NCI-H524 (cell line): ENCODE results near the gene RAB37.
A peak's percentile ranks its signal among the peaks of the same experiment; 100 is the strongest.

Source experiments
- DNase-seq, 2 experiments: peaks; one replicate each; lab custom pipeline; 2025; lab: John Stamatoyannopoulos, UW

The RAB37 gene

GRCh38 chr17:74736513-74737298, at the start of gene RAB37:
TSS of gene RAB37 (plus strand) at chr17:74737256. CDS start at chr17:74737273, 17 bp downstream.
- peak; percentile 62 to 71 for DNase-seq

- no peak for DNase-seq
These were observed 49.2 kb upstream of the RAB37 start for GRCh38 chr17:74687886-74688285.

- DNase-seq, result no peak
These were observed 46.6 kb upstream of the RAB37 start for GRCh38 chr17:74690409-74690825.

DNA sequence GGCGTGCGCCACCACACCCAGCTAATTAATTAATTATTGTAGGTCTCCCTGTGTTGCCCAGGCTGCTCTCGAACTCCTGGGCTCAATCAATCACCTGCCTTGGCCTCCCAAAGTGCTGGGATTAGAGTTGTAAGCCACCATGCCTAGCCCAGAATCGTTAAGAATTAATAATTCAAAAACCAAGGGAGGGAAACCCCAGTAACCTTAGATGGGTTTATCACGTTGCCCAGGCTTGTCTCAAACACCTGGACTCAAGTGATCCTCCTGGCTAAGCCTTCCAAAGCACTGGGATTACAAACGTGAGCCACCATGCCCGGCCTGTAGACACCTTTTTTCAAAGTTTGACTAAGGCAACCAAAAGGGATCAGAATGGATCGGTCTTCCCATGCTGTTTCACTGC, 45.9 kb upstream of the RAB37 start:
- peak; percentile 77 to 90 for DNase-seq

DNA sequence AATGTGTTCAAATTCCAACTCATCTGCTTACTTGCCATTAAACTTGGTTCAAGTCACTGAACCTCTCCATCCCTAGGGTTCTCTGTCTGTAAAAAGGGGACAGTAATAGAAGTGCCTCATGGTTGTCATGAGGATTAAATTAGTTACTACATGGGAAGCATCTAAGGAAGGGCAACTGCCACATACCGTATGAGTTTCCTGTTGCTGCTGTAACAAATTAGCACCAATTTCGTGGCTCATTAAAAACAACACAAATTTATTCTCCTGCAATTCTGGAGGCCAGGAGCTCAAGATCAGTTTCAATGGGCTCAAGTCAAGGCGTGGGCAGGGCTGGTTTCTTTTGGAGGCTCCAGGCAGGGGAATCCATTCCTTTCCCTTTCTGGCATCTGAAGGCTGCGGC, 43.0 kb upstream of the RAB37 start:
- no peak for DNase-seq

- no peak for DNase-seq
These were observed 41.4 kb upstream of the RAB37 start for GRCh38 chr17:74695629-74696028.

DNA sequence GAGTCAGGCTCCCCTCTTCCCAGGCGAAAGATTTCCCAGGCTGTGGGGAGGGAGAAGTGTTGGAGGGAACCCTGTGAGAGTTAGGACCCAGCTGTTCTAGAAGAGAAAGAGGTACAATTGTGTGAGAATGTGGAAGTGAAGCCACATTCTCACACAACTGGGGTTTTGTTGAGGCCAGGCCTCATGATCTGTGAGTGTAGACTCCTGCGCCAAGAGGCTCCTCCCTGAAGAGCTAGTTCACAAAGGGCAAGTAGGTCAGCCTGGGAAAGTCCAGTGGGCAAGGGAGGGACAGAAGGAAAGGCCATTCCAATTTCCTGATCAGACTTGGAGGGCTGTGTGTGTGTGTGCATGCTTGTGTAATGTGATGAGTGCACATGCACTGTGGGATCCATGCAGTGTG, 39.5 kb upstream of the RAB37 start:
- DNase-seq, result no peak

GRCh38 chr17:74698069-74698468, 39.0 kb upstream of the RAB37 start:
- no peak for DNase-seq

DNA sequence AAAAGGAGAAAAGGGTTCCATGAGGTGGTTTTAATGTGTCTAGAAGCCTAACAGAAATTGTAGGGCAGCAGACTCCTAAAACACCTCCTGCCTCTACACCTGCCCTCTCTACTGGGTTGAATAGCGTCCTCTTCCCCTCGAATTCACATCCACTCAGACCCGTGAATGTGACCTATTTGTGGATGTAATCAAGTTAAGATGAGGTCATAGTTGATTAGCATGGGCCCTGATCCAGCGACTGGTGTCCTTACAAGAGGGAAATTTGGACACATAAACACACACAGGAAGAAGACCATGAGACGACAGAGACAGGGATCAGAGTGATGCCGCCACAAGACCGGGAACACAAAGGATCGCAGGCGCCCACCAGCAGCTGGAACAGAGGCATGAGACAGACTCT, 37.8 kb upstream of the RAB37 start:
- no peak for DNase-seq

DNA sequence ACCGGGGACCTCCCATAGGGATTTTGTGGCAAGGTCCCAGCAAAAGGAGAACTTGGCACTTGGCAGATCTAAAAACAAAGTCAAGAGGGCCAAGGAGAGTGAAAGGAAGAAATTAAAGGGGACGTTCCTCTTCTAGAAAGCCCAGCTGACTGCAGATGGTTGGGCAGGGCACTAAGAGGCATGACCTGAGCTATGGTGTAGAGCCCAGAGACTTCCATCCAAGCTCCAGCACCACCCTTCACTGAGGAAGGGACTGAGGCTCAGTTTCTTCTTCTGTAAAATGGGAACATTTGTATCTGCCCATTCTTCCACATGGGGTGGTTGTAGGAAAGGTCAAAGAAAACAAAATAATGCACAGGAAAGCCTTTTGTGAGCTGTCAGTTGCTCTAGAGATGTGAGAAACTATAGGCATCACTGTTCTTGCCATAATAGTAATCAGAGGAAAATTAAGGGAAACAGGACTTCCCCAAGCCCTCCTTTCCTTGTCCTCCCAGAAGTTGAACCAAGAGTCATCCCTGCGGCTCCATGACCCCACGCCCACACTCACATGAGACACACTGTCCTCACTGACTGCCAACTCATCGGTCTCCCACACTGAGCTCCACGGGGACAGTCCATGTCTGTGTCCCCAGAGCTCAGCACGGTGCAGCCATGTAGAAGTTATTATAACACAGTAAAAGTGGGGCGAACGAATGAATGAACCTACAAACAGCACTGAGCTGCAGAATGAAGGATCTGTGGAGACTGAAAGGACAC, 34.8 kb upstream of the RAB37 start:
- no peak for DNase-seq

- DNase-seq, result no peak
These were observed 33.7 kb upstream of the RAB37 start for GRCh38 chr17:74703311-74703710.

DNA sequence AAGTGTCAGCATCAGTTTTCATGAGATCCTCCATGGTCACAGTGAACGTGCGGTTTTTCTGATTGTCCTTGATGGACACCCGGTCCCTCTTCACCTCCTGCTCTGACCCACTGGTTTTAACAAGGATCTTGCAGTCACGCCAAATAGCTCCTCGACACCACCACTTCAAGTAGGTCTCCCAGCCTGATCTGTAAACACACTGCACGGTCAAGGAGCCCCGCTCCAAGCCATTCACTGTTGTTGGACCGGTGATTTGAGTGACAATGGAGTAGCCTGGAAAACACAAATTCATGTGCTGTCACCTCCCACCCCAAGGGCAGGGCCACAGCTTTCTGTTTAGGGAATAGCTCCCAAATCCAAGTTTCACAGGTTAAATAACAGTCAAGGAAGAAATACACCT, 32.5 kb upstream of the RAB37 start:
- no peak for DNase-seq

DNA sequence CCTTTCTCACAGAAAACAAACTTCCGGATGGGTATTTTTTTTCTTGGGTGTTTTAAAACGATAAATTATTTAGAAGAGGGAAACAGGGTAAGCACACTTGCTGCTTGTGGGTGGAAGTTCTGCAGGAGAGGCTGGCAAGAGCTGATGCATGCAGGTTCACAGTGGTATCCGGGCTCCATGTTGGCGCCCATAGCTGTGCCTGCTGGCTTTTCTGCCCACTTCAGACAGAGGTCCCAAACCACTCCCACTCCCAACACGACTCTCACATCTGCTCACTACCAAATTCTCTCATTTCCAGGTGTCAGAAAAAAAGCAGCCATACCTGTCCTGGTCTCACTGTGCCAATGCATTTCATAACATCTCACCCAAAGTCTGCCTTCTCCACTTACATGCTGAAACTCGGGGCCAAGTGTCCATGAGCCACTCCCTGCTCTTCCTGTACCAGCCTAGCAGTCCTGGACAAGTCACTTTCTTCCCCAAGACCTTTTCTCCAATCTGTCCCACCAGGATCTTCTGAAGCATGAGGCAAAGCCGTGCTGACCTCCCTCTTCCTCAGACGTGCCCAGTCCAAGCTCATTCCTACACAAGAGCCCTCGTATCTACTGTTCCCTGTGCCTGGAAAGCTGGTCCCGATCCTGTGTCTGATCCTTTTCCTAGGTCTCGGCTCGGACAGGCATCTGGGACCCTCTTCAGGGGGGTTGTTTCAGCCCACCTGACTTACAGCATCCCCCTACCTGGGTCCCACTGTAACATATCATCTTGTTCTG, 25.8 kb upstream of the RAB37 start:
- DNase-seq, result no peak

DNA sequence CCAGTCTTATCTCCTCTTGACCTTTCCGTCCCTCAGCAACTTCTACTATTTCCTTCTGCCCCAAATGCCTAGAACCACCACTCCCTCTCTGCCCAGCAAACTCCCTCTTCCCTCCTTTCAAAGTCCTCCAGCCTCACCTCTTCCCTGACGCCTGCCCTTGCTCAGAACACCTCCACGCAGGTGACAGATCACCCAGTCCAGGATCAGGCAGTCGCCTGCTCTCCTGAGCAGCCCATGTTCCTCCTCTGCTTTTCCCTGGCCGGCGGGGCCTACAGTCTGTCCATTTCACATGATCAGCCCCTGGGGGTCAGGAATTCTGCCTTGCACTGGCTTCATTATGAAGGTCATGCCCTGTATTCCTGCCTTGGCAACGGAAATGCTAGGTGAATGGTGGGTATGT, 24.8 kb upstream of the RAB37 start:
- DNase-seq, result no peak

- DNase-seq, result no peak
These were observed 24.3 kb upstream of the RAB37 start, which contains the start of gene CD300LF for GRCh38 chr17:74712756-74713155. TSS of gene CD300LF (minus strand) at chr17:74712923. CDS start at chr17:74712866, 57 bp downstream.

GRCh38 chr17:74713171-74713755, 23.8 kb upstream of the RAB37 start:
- no peak for DNase-seq

- DNase-seq, result no peak
These were observed 21.9 kb upstream of the RAB37 start for GRCh38 chr17:74715144-74715543.

GRCh38 chr17:74720506-74720905, 16.6 kb upstream of the RAB37 start:
- DNase-seq, result no peak

- no peak for DNase-seq
These were observed 14.3 kb upstream of the RAB37 start for GRCh38 chr17:74722782-74723181.

DNA sequence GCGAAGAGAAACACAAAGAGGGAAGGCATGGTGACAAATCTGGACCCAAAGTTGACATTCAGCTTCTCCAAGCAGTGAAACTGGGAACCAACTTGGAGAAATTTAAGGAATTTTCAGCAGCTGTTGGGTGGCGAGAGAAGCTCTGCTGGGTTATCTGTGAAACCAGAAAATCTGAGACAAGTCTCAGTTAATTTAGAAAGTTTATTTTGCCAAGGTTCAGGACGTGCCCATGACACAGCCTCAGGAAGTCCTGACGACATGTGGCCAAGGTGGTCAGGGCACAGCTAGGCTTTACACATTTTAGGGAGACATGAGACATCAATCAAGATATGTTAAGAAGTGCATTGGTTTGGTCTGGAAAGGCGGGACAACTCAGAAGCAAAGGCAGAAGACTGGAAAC, 13.2 kb upstream of the RAB37 start:
- no peak for DNase-seq

DNA sequence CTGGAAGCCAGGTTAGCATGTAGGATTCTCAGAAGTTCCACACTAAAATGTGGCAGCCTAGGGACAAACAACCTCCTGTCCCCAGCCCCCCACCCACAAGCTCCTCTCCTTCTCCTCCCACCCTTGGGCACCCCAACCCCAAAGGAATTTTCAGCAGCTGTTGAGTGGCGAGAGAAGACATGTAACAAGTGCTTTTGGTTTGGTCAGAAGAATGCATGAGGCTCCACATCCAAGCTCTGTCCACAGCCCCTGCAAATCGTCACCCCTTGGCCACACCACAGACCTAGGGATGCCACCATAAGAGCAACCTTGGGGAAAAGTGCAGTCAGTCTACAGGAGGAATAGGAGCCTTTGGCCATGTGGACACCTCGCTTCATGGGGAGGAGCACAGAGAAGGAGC, 11.9 kb upstream of the RAB37 start:
- no peak for DNase-seq

DNA sequence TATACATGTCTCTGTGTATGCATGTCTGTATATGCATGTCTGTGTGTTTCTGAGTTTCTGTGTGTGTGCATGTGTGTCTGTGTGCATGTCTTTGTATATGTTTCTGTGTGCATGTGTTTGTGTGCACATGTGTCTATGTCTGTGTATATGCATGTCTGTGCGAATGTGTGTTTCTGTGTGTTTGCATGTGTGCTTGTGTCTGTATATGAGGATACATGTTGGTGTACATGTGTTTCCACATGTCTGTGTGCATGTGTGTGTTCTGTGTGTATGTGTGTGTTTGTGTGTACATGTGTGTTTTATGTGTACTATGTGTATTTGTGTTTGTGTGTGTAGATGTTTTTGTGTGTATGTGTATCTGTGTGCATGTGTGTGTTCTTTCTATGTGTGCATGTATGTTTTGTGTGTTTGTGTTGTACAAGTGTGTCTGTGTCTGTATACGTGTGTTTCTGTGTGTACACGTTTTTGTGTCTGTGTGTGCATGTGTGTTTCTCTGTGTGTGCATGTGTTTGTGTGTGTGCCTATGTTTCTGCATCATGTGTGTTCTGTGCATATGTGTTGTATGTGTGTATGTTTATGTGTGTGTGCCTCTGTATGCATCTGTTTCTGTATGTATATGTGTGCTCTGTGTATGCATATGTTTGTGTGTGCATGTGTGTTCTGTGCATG, 8.9 kb upstream of the RAB37 start:
- DNase-seq, result no peak
